Activated naive CD4-positive, alpha-beta T cell treated with anti-CD3 and anti-CD28 coated beads, Interleukin-2, amount 50 U/mL, for 72 hours (primary cell): ENCODE results near the gene FZR1. TPM values are rescaled to one million over a fixed set of nuclear protein-coding genes. Genes with fewer than 3 reads are reported as not detected.
"Not testable (repeated sequence)": the region's sequence is repeated elsewhere in the genome, so short reads cannot be mapped to it uniquely, and the experiment has no call there.

Experiments
- ATAC-seq, 2 donors: fragments of 150-1000 bp; cut with Tn5 transposase; 2 replicates each; pipeline ENCODE4 v1.10.0; 2021; ENCODE audit warnings: mild to moderate bottlenecking in 2 of 2, moderate library complexity in 2 of 2
- DNase-seq, 2 donors: peaks; one replicate each; pipeline ENCODE4 v3.0.0; 2021 to 2022; ENCODE audit warnings: low spot score in 2 of 2
- H3K27ac Mint-ChIP-seq, 2 donors: one replicate each; pipeline ENCODE4 v1.8.0; 2022; ENCODE audit warnings: mild to moderate bottlenecking in 2 of 2, mixed read lengths in 2 of 2
- H3K36me3 Mint-ChIP-seq, 2 donors: one replicate each; pipeline ENCODE4 v1.8.0; 2022; ENCODE audit warnings: mixed read lengths in 2 of 2
- H3K9me3 Mint-ChIP-seq, 2 donors: one replicate each; pipeline ENCODE4 v1.8.0; 2022; ENCODE audit warnings: mixed read lengths in 2 of 2
- total RNA-seq, 2 donors: library from RNA; stranded (reverse); gene quantifications; one replicate each; pipeline ENCODE4 v1.2.3, GENCODE V29; 2022

The FZR1 gene
- total RNA-seq, 2 donors from 2014 or later: 52.4 to 73.5 TPM

DNA sequence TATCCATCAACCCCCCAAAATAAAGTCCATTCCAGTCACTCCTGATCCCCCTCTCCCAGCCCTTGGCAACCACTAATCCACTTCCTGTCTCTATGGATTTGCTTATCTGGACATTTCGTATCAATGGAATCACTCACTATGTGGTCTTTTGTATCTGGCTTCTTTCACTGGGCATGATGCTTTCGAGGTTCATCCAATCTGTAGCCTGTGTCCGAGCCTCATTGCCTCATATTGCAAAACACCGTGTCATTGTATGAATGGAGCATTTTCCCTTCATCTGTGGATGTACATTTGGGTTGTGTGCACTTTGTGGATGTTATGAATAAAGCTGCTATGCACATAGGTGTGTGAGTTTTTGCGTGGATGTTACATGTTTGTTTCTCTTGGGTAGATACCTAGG, 1.4 kb upstream of the FZR1 start:
- H3K27ac Mint-ChIP-seq: peak overlapping the region in 1 of 2 donors; percentile 91

DNA sequence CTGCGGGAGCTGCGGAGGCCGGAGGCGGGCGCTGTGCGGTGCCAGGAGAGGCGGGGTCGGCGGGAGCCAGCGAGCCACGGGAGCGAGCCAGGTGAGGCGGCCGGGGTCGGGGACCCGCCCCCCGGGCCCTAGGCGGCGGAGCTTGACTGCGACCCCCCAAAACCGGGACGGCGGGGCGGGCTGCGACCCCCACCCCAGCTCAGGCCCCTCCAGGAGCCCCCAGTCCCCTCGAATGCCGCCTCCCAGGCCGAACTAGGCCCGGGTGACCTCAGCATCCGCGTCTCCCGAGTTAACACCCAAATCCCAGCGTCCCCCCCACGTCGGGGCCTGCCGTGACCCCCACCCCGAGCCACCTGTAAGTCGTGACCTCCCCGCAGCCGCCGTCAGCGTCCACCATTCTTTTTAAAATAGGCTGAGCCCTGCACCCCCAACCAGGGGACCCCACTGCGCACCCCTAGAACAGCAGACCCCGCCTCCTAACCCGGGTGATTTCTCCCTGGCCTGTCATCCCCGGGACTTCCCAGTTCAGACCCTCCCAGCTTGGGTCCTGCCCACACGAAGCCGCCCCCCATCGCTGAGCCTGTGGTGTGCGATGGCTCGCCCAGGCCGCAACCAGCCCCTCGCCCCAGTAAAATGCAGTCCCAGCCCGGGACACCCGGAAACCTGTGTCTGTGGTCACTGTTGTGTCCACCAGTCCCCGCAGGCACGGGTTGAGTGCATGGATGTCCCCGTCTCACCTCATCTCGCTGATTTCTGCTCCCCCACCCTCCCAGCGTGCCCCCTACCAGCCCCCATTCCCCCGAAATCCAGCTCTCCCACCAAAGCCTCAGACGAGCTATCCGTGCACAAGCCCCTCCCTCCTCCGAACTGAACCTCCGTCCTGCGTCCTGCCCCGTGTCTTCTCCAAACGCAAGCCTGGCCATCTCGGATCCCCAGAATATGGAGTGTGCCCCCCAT, 551 bp downstream of the FZR1 start:
- DNase-seq: peak in 1 of 2 donors; percentile 22
- peak in 1 of 2 donors; percentile 4 for ATAC-seq
- peak overlapping the region; percentile 91 to 93 for H3K27ac Mint-ChIP-seq
- H3K9me3 Mint-ChIP-seq: no peaks in the 10 kb centered on the region
- peaks cover 18 to 21% of the 10 kb centered on the region in 2 donors for H3K36me3 Mint-ChIP-seq

More for the DNA sequence above, 1.4 kb upstream of the FZR1 start:
- Mint-ChIP-seq H3K36me3 (peaks cover 25 to 27% of the 10 kb centered on the region in 2 donors), H3K9me3 (peaks cover 0 to 5% of the 10 kb centered on the region in 2 donors)
- ATAC-seq: no peak
- DNase-seq: no peak

DNA sequence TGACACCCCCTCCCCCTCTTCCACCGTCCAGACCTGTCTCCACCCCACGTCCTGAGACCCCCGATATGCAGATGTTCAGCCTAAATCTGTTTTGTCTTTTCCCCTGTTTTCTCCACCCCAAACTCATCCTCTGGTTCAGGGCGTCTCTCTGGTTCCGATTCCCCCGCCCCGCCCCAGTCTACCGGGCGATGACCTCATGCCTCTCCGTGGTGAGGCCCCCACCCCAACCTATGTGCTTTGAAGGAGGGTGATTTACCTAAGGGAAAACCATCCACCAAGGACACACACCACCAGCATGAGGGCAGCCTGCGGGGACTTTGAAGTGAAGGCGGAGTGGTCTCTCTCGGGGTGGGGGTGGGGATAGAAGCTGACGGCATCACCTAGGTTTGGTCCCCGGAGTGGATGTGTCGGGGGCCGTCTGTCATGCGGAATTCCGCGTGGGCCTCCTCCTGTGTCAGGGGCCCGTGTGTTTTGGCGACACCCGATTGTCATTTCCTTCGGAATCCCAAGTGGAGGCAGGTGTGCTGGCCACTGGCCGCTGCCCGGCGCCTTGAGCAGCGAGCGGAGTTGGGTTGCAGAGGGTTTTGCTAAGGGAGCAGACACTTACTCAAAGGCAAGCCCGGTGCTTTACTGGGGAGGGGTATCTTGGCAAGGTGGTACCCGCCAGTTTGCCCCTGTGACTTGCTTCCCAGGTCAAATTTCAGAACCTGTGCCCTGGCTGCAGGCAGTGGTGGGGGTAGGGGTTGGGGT, 1.4 kb downstream of the FZR1 start:
- ATAC-seq (peak in 1 of 2 donors; percentile 7), DNase-seq (peak in 1 of 2 donors; percentile 16)
- H3K36me3 Mint-ChIP-seq: peaks cover 18 to 21% of the 10 kb centered on the region in 2 donors
- H3K27ac Mint-ChIP-seq: peak overlapping the region; percentile 91 to 93
- H3K9me3 Mint-ChIP-seq: no peaks in the 10 kb centered on the region

DNA sequence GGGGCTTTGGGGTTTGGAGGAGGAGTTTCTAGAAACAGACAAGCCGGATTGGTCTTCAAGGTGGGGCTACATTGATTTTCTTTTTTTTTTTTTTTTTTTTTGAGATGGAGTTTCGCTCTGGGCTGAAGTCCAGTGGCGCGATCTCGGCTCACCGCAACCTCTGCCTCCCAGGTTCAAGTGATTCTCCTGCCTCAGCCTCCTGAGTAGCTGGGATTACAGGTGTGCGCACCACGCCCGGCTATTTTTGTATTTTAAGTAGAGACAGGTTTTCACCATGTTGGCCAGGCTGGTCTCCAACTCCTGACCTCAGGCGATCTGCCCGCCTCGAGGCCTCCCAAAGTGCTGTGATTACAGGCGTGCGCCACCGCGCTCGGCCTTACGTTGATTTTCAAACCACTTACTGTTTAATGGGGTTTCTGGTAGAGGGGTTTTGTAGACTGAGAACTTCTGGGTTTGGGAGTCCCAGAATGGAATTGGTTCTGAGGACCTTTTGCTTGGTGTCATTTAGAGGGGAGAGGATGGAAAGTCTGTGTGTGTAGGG, 2.1 kb downstream of the FZR1 start:
- H3K27ac Mint-ChIP-seq, DNase-seq, ATAC-seq, H3K9me3 Mint-ChIP-seq: not testable (repeated sequence)
- H3K36me3 Mint-ChIP-seq: peaks cover 18 to 21% of the 10 kb centered on the region in 2 donors

DNA sequence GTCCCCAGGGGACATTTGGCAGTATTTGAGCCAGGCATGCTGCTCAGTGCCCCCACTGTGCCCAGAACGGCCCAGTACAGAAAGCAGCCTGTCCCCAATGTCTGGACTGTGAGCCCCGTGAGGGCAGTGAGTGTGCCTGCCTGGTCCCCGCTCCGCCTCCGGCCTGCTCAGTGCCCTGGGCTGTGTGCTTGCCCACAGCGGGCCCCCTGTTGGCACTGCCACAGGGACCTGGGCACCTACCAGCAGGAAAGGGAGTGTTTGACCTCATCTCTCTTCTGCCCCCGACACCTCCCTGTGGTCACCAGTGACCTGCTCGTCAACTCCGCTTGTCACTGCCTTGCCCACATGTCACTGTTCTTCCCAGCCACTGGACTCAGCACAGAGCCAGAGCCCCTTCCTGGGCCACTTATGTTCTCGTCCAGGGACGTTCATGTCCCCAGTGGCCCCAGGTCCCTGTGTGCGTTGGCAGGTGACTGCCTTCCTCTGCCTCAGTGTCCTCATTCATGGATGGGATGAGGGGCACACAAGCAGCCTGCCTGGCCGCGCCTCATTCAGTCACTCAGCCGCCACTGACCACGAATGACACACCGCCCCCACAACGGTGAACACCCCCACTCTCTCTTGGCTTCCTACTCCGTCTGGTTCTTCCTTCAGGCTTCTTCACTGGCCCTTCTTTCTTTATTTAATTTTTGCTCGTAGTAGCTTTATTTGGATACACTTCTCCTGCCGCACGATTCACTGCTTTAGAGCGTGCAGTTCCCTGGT, 2.8 kb downstream of the FZR1 start:
- no peak for ATAC-seq
- peak overlapping the region; percentile 16 to 93 for H3K27ac Mint-ChIP-seq
- H3K36me3 Mint-ChIP-seq: peaks cover 18 to 21% of the 10 kb centered on the region in 2 donors
- no peak for DNase-seq
- H3K9me3 Mint-ChIP-seq: no peaks in the 10 kb centered on the region

DNA sequence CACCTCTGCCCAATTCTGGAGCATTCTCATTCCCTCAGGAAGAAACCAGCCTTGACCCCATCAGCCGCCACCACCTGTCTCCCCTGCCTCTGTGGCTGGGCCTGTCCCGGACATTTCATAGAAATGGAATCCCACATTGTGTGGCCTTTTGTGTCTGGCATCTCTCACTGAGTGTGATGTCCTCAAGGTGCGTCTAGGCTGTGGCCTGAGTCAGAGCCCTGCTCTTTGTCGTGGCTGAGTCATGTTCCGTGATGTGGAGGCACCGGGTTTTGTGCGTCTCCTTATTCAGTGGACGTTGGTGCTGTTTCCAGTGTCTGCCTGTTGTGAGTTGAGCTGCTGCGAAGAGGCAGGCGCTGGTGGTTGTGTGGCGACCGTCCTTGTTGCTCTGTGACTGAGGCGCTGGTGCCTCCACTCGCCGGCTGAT, 3.5 kb downstream of the FZR1 start:
- no peak for DNase-seq

DNA sequence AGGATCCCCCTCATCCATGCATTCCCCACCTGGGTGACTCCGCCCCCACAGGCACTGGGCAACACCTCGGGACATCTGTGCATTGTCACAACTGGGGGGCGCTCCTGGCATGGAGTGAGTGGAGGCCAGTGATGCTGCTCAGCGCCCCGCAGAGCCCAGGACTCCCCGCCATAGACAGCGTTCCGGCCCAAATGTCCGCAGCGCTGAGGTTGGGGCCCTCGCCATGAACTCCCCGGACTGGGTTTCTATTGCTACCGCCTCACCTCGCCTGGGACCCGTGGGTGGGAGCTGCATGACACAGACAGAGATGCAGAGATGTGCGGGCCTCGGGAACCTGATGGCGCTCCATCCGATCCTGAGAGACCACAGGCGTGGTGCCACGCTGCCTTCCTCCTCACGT, 4.6 kb downstream of the FZR1 start:
- H3K36me3 Mint-ChIP-seq: peaks cover 15 to 21% of the 10 kb centered on the region in 2 donors
- ATAC-seq: no peak
- H3K27ac Mint-ChIP-seq: no peak overlapping the region
- DNase-seq: no peak
- H3K9me3 Mint-ChIP-seq: no peaks in the 10 kb centered on the region

More for the DNA sequence above, 3.5 kb downstream of the FZR1 start:
- Mint-ChIP-seq H3K36me3 (peaks cover 18 to 21% of the 10 kb centered on the region in 2 donors), H3K9me3 (no peaks in the 10 kb centered on the region), H3K27ac (peak overlapping the region; percentile 16 to 93)
- ATAC-seq: peak in 1 of 2 donors; percentile 19

DNA sequence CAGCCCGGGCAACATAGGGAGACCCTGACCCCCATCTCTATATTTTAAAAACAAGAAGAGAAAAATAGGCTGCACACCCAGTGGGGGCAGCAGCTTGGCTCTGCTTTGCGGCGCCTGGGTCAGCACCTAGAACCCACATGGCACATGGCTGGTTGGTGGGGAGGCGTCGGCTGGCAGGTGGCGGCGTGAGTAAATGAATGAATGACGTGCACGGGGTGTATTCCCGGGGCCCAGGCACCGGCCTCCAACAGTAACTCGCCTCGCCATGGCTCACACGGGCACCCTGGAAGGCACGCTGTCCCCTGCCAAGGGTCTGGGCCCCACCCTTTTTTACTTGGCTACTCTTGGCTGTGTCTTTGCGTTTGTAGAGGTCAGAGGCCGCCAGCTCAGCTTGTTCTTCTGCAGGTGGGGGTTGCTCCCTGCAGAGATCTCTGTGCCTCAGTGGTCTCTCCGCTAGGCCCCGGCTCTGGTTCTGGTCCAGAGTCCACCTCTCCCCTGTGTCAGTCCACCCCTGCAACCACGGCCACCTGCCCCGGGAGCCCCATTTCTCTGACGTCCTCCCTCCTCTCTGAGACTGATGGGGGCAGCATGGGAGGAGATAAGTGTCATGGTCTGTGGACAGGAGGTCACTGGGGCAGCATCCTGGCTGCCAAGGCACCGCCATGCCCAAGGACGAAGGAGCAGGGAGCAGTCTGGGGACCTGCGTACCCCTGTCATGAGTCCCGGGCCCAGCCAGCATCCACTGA, 5.6 kb downstream of the FZR1 start:
- no peaks in the 10 kb centered on the region for H3K9me3 Mint-ChIP-seq
- peaks cover 9 to 19% of the 10 kb centered on the region in 2 donors for H3K36me3 Mint-ChIP-seq
- DNase-seq (no peak), ATAC-seq (no peak)
- no peak overlapping the region for H3K27ac Mint-ChIP-seq

DNA sequence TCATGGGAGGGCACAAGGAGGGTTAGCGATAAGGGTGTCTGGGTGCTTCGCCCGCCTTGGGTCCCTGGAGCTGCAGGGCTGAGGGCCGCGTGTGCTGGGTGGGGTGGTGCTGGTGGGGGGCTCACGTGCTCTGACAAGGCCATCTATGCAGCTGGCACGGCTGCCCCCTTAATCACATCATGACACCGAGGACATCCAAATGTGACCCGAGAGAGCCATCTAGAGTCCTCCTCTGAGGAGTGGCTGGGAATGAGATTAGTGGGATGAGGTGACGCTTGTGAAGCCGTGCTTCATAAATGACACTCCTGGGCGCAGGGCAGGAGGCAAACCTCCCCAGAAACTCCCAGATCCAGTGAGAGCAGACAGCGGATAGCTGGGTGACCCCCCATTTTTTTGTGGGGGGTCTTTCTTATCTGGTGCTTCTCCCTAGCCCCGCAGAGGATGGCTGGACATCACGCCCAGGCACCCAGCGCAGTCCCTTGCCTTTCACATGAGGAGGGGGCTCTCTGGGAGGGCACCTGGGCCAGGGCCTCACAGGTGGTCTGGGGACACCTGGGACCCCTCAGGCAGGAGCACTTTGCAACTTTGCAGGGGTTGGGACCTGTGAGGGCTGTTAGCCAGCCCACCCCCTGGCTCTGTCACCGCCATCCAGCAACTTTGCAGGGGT, 6.6 kb downstream of the FZR1 start:
- H3K27ac Mint-ChIP-seq: peak overlapping the region in 1 of 2 donors; percentile 60
- ATAC-seq (no peak), DNase-seq (no peak)
- peaks cover 0 to 9% of the 10 kb centered on the region in 2 donors for H3K36me3 Mint-ChIP-seq
- no peaks in the 10 kb centered on the region for H3K9me3 Mint-ChIP-seq

DNA sequence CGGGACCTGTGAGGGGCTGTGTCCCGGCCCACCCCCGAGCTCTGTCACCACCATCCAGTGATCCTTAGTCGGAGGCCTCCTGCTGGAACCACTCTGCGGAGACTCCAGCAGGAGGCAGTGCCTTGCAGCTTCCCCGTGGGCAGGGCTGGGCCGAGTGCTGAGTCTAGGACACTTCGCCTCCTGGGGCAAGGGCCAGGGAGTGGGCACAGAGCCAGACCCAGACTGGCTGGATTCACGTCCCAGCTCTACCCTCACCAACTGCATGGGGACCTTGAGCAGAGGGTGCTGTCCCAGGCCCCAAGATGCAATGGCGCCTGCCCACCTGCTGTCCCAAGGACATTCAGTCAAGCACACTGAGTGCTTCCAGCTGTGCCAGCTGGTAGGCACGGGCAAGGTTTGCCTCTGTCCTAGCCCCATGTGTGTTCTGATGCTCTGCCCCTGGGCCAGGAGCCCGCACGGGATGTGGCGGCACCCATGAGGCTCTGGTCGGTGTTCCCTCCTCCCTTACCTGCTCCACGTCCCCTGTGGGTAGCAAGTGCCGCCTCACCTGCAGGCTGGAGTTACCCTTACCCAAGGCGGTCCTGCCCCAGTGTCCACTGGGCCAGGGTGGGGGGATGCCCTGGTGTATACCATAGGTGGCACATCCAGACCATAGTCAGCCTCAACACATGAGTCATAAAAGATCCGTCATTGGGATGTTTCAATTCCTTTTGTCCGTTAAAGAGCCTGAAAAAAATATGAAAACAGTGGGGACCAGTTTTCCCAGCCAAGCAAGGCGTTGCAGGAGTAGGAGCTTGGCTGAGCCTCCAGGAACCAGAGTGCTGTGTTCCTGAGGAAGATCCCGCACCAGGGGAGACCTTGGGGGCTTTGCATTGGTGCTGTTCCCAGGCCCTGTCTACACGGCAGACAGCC, 7.4 kb downstream of the FZR1 start:
- DNase-seq (no peak), ATAC-seq (no peak)
- Mint-ChIP-seq H3K36me3 (peaks cover 0 to 9% of the 10 kb centered on the region in 2 donors), H3K27ac (no peak overlapping the region), H3K9me3 (no peaks in the 10 kb centered on the region)

DNA sequence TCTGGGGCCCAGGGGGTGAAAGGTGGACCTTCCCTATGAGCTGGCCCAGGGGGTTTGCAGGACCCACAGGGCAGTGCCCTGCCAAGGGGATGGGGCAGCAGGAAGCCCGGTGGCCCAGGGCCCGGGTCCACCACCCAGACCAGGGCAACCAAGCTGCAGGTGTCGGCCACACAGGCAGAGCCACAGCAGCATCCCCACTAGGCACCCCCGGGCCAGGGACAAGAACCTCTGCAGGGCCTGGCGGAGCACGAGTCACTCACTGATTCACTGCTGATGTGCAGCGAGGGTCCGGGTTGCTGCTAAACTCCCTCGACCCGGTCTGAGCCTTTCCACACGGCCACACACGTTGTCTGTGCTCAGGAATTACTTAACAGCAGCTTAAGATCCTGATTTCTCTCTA, 8.8 kb downstream of the FZR1 start:
- H3K36me3 Mint-ChIP-seq: no peaks in the 10 kb centered on the region
- DNase-seq (no peak), ATAC-seq (no peak)
- H3K27ac Mint-ChIP-seq: no peak overlapping the region
- no peaks in the 10 kb centered on the region for H3K9me3 Mint-ChIP-seq

DNA sequence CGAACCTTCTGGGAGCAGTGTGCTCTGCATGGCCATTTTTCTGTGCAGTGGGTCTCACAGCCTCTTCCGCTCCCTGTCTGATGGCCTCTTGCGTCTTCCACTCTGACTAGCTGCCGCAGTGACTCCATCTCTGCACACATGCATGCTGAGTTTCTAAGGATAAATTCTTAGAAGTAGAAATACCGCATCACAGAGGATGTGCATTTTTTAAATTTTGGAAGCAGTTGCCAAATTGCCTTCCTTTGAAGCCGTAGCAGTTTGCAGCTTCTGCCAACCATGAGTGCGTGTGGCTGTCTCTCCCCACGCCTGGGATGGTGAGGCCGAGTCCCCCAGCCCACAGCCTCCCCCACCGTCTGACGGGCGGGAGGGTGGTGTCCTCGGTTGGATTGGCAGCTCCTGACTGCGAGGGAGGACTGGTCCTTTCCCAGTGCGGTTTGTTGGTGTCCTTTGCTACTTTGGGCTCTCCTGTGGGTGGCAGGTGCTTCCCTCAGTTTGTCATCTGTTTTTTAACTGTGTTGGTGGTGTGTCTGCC, 9.8 kb downstream of the FZR1 start:
- peak overlapping the region in 1 of 2 donors; percentile 31 for H3K27ac Mint-ChIP-seq
- H3K9me3 Mint-ChIP-seq: no peaks in the 10 kb centered on the region
- H3K36me3 Mint-ChIP-seq: no peaks in the 10 kb centered on the region
- ATAC-seq (no peak), DNase-seq (no peak)

DNA sequence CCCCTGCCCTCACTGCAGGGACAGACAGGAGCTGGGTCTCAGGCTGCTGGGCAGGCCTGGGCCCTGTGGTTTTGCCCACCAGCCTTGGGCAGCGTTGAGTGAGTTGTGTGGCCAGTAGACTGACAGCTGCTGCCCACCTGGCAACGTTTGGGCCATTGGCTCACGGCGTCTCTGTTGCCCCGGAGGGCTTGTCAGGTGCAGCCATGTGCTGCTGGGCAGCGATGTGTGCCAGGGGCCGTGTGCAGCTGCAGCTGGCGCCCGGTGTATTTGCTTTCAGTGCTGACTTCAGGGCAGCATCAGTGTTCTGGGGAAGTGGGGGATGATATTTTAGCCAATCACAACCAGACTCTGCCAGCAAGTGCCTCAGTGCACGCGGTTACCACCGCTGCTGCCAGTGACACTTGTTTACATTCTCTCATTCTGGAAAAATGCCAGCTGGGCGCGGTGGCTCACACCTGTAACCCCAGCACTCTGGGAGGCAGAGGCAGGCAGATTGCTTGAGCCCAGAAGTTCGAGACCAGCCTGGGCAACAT, 10.6 kb downstream of the FZR1 start:
- no peaks in the 10 kb centered on the region for H3K9me3 Mint-ChIP-seq
- DNase-seq (no peak), ATAC-seq (peak in 1 of 2 donors; percentile 48)
- H3K27ac Mint-ChIP-seq: peak overlapping the region; percentile 31 to 72
- H3K36me3 Mint-ChIP-seq: no peaks in the 10 kb centered on the region

DNA sequence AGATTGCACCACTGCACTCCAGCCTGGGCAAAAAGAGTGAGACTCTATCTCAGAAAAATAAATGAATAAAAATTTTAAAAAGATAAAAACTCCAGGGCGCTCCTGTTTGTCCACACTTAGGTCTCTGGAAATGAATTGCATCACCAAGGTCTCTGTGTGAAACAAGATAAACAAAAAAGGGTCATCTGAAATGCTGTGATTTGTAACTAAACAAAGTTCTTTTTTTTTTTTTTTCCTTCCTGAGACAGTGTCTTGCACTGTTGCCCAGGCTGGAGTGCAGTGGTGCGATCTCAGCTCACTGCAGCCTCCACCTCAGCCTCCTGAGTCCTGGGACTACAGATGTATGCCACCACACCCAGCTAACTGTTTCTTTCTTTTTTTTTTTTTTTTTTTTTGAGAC, 11.5 kb downstream of the FZR1 start:
- ATAC-seq (no peak), DNase-seq (no peak)
- H3K36me3 Mint-ChIP-seq: no peaks in the 10 kb centered on the region
- H3K9me3 Mint-ChIP-seq: no peaks in the 10 kb centered on the region
- H3K27ac Mint-ChIP-seq: no peak overlapping the region
